ENCODE measurements around the gene ZNF83.
"Not testable (repeated sequence)": the region's sequence is repeated elsewhere in the genome, so short reads cannot be mapped to it uniquely, and the experiment has no call there.

ZNF83 gene

DNA sequence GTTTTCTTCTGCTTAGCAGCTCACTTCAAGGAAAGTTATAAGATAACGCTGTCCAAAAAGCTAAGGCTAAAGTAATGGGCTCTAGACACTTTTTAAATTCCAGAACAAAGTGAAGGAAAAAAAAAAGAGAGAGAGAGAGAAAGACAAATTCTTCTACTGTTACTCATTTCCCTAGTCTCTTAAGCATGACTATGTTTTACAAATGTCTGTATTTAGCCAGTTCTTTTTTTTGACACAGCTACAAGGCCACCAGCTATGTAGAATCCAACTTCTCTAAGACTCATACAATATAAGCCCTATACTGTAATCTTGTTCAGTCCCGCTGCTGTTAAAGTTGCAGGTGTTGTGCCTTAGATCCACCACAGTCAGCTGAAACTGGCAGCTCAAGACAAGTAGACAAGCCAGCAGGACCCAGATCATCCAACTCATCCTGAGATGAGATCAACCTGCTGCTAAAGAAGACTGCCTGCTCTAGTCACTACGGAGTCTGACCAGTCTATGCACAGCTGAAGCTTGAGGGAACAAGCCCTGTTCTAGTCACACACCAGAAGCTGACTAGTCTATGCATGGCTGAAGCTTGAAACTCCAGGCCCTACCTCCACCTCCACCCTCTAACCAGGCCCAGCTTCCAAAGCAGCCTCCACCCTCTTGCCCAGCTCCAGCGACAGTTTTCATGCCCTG, 10.3 kb upstream of the ZNF83 start:
- no peak overlapping the region for H3K9ac ChIP-seq (ENCODE audit: low read depth in 1 of 2, low read length in 2 of 2)
- H3K9me3 ChIP-seq (ENCODE audit: control insufficient read depth in 2 of 2, low read length in 2 of 2) = peaks cover 0 to 5% of the 10 kb centered on the region in 2 donors
- H3K36me3 ChIP-seq (ENCODE audit: control insufficient read depth in 2 of 2, insufficient read depth in 2 of 2, low read length in 2 of 2) = peaks cover 8 to 9% of the 10 kb centered on the region in 2 donors
- H3K4me1 ChIP-seq (ENCODE audit: control insufficient read depth in 2 of 2, insufficient read depth in 2 of 2, low read length in 2 of 2) = no peaks in the 10 kb centered on the region
- no peak overlapping the region for H3K27ac ChIP-seq (ENCODE audit: low read depth in 2 of 2, low read length in 2 of 2)
- H3K27me3 ChIP-seq (ENCODE audit: control insufficient read depth in 2 of 2, insufficient read depth in 2 of 2, low read length in 2 of 2) = no peaks in the 10 kb centered on the region
- no peak overlapping the region for H3K4me3 ChIP-seq (ENCODE audit: low read length in 2 of 2)

- Histone ChIP-seq H3K4me3 (ENCODE audit: low read length in 2 of 2) (no peak overlapping the region), H3K36me3 (ENCODE audit: control insufficient read depth in 2 of 2, insufficient read depth in 2 of 2, low read length in 2 of 2) (peaks cover 3% of the 10 kb centered on the region in 2 donors), H3K27me3 (ENCODE audit: control insufficient read depth in 2 of 2, insufficient read depth in 2 of 2, low read length in 2 of 2) (no peaks in the 10 kb centered on the region), H3K9me3 (ENCODE audit: control insufficient read depth in 2 of 2, low read length in 2 of 2) (peaks cover 0 to 2% of the 10 kb centered on the region in 2 donors), H3K27ac (ENCODE audit: low read depth in 2 of 2, low read length in 2 of 2) (no peak overlapping the region), H3K4me1 (ENCODE audit: control insufficient read depth in 2 of 2, insufficient read depth in 2 of 2, low read length in 2 of 2) (no peaks in the 10 kb centered on the region), H3K9ac (ENCODE audit: low read depth in 1 of 2, low read length in 2 of 2) (no peak overlapping the region)
Measured at GRCh38 chr19:52646571-52647217, 8.5 kb upstream of the ZNF83 start.

- Histone ChIP-seq H3K27ac (ENCODE audit: low read depth in 2 of 2, low read length in 2 of 2) (no peak overlapping the region), H3K9ac (ENCODE audit: low read depth in 1 of 2, low read length in 2 of 2) (no peak overlapping the region), H3K4me3 (ENCODE audit: low read length in 2 of 2) (no peak overlapping the region), H3K4me1 (ENCODE audit: control insufficient read depth in 2 of 2, insufficient read depth in 2 of 2, low read length in 2 of 2) (peaks cover 5 to 6% of the 10 kb centered on the region in 2 donors), H3K36me3 (ENCODE audit: control insufficient read depth in 2 of 2, insufficient read depth in 2 of 2, low read length in 2 of 2) (no peaks in the 10 kb centered on the region), H3K9me3 (ENCODE audit: control insufficient read depth in 2 of 2, low read length in 2 of 2) (no peaks in the 10 kb centered on the region), H3K27me3 (ENCODE audit: control insufficient read depth in 2 of 2, insufficient read depth in 2 of 2, low read length in 2 of 2) (no peaks in the 10 kb centered on the region)
Measured at GRCh38 chr19:52640916-52641315, 2.8 kb upstream of the ZNF83 start.

- H3K4me3 ChIP-seq (ENCODE audit: low read length in 2 of 2) = no peak overlapping the region
- H3K27ac ChIP-seq (ENCODE audit: low read depth in 2 of 2, low read length in 2 of 2) = no peak overlapping the region
- H3K9me3 ChIP-seq (ENCODE audit: control insufficient read depth in 2 of 2, low read length in 2 of 2) = no peaks in the 10 kb centered on the region
- no peaks in the 10 kb centered on the region for H3K27me3 ChIP-seq (ENCODE audit: control insufficient read depth in 2 of 2, insufficient read depth in 2 of 2, low read length in 2 of 2)
- no peaks in the 10 kb centered on the region for H3K36me3 ChIP-seq (ENCODE audit: control insufficient read depth in 2 of 2, insufficient read depth in 2 of 2, low read length in 2 of 2)
- peaks cover 5 to 6% of the 10 kb centered on the region in 2 donors for H3K4me1 ChIP-seq (ENCODE audit: control insufficient read depth in 2 of 2, insufficient read depth in 2 of 2, low read length in 2 of 2)
- no peak overlapping the region for H3K9ac ChIP-seq (ENCODE audit: low read depth in 1 of 2, low read length in 2 of 2)
Measured at GRCh38 chr19:52639996-52640395, 1.8 kb upstream of the ZNF83 start.

GRCh38 chr19:52638601-52639000, 446 bp upstream of the ZNF83 start:
- Histone ChIP-seq H3K9me3 (ENCODE audit: control insufficient read depth in 2 of 2, low read length in 2 of 2) (no peaks in the 10 kb centered on the region), H3K4me1 (ENCODE audit: control insufficient read depth in 2 of 2, insufficient read depth in 2 of 2, low read length in 2 of 2) (peaks cover 5 to 6% of the 10 kb centered on the region in 2 donors), H3K4me3 (ENCODE audit: low read length in 2 of 2) (peak overlapping the region; percentile 11 to 96), H3K27me3 (ENCODE audit: control insufficient read depth in 2 of 2, insufficient read depth in 2 of 2, low read length in 2 of 2) (no peaks in the 10 kb centered on the region), H3K27ac (ENCODE audit: low read depth in 2 of 2, low read length in 2 of 2) (peak overlapping the region in 1 of 2 donors; percentile 56), H3K36me3 (ENCODE audit: control insufficient read depth in 2 of 2, insufficient read depth in 2 of 2, low read length in 2 of 2) (no peaks in the 10 kb centered on the region), H3K9ac (ENCODE audit: low read depth in 1 of 2, low read length in 2 of 2) (peak overlapping the region in 1 of 2 donors; percentile 49)

DNA sequence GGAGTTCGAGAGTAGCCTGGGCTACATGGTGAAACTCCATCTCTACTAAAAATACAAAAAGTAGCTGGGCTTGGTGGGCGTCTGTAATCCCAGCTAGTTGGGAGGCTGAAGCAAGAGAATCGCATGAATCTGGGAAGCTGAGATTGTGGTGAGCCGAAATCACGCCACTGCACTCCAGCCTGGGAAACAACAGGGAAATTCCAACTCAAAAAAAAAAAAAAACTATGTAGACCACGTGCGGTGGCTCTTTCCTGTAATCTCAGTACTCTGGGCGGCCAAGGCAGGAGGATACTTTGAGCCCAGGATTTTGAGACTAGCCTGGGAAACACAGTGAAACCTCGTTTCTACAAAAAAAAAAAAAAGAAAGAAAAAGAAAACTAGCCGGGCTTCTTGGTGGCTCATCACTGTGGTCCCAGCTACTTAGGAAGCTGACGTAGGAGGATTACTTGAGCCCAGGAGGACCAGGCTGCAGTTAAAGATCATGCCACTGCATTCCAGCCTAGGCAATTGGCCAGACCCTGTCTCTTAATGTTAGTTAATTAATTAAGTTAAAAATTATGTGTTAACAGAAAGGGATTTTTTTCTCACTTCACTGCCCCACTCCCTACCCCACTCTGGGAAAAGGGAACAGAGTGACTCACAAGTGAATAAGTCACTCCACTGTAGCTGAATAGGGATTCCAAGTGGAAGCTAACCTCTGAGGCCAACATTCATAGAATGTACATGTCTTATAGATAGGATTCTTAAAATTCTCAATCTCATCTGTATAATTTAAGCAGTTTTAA, 2.2 kb downstream of the ZNF83 start:
- Histone ChIP-seq H3K9me3 (ENCODE audit: control insufficient read depth in 2 of 2, low read length in 2 of 2) (no peaks in the 10 kb centered on the region), H3K4me3 (ENCODE audit: low read length in 2 of 2) (no peak overlapping the region), H3K4me1 (ENCODE audit: control insufficient read depth in 2 of 2, insufficient read depth in 2 of 2, low read length in 2 of 2) (peaks cover 5 to 6% of the 10 kb centered on the region in 2 donors), H3K27ac (ENCODE audit: low read depth in 2 of 2, low read length in 2 of 2) (no peak overlapping the region), H3K27me3 (ENCODE audit: control insufficient read depth in 2 of 2, insufficient read depth in 2 of 2, low read length in 2 of 2) (no peaks in the 10 kb centered on the region), H3K36me3 (ENCODE audit: control insufficient read depth in 2 of 2, insufficient read depth in 2 of 2, low read length in 2 of 2) (peaks cover 2 to 4% of the 10 kb centered on the region in 2 donors), H3K9ac (ENCODE audit: low read depth in 1 of 2, low read length in 2 of 2) (no peak overlapping the region)

- H3K4me1 ChIP-seq (ENCODE audit: control insufficient read depth in 2 of 2, insufficient read depth in 2 of 2, low read length in 2 of 2); H3K27me3 ChIP-seq (ENCODE audit: control insufficient read depth in 2 of 2, insufficient read depth in 2 of 2, low read length in 2 of 2); H3K4me3 ChIP-seq (ENCODE audit: low read length in 2 of 2); H3K27ac ChIP-seq (ENCODE audit: low read depth in 2 of 2, low read length in 2 of 2); H3K9ac ChIP-seq (ENCODE audit: low read depth in 1 of 2, low read length in 2 of 2); H3K9me3 ChIP-seq (ENCODE audit: control insufficient read depth in 2 of 2, low read length in 2 of 2): not testable (repeated sequence)
- peaks cover 32 to 43% of the 10 kb centered on the region in 2 donors for H3K36me3 ChIP-seq (ENCODE audit: control insufficient read depth in 2 of 2, insufficient read depth in 2 of 2, low read length in 2 of 2)
Measured at GRCh38 chr19:52627441-52627840, 10.7 kb downstream of the ZNF83 start.

DNA sequence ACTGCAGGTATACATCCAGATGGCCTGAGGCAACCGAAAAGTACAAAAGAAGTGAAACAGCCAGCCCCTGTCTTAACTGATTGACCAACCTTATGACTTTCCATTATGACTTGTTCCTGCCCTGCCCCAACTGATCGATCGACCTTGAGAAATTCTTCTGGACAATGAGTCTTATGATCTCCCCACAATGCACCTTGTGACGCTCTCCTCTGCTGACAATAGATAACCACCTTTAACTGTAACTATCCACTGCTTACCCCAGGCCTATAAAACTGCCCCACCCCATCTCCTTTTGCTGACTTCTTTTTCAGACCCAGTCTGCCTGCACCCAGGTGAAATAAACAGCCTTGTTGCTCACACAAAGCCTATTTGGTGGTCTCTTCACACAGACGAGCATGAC, 11.2 kb downstream of the ZNF83 start:
- Histone ChIP-seq H3K27ac (ENCODE audit: low read depth in 2 of 2, low read length in 2 of 2) (no peak overlapping the region), H3K4me1 (ENCODE audit: control insufficient read depth in 2 of 2, insufficient read depth in 2 of 2, low read length in 2 of 2) (no peaks in the 10 kb centered on the region), H3K36me3 (ENCODE audit: control insufficient read depth in 2 of 2, insufficient read depth in 2 of 2, low read length in 2 of 2) (peaks cover 37 to 43% of the 10 kb centered on the region in 2 donors), H3K27me3 (ENCODE audit: control insufficient read depth in 2 of 2, insufficient read depth in 2 of 2, low read length in 2 of 2) (no peaks in the 10 kb centered on the region), H3K9me3 (ENCODE audit: control insufficient read depth in 2 of 2, low read length in 2 of 2) (no peaks in the 10 kb centered on the region), H3K4me3 (ENCODE audit: low read length in 2 of 2) (no peak overlapping the region), H3K9ac (ENCODE audit: low read depth in 1 of 2, low read length in 2 of 2) (no peak overlapping the region)

DNA sequence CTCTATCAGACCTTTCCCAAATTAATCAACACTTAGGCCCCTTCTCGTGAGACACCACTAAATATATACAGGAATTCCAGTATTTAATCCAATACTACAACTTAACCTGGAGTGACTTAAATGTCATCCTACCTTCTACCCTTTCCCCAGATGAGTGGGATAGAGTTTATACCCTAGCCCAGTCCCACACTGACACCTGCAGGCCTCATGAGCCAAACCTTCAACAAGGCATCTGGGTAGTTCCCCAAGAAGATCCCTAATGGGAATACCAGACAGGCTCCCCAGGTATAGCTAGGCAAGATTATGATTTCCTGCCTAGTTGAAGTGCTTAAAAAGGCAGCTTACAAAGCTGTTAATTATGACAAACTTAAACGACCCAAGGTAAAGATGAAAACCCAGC, 15.9 kb downstream of the ZNF83 start:
- no peak overlapping the region for H3K4me3 ChIP-seq (ENCODE audit: low read length in 2 of 2)
- peaks cover 53 to 68% of the 10 kb centered on the region in 2 donors for H3K36me3 ChIP-seq (ENCODE audit: control insufficient read depth in 2 of 2, insufficient read depth in 2 of 2, low read length in 2 of 2)
- H3K9ac ChIP-seq (ENCODE audit: low read depth in 1 of 2, low read length in 2 of 2) = no peak overlapping the region
- H3K4me1 ChIP-seq (ENCODE audit: control insufficient read depth in 2 of 2, insufficient read depth in 2 of 2, low read length in 2 of 2) = no peaks in the 10 kb centered on the region
- H3K27ac ChIP-seq (ENCODE audit: low read depth in 2 of 2, low read length in 2 of 2) = no peak overlapping the region
- H3K27me3 ChIP-seq (ENCODE audit: control insufficient read depth in 2 of 2, insufficient read depth in 2 of 2, low read length in 2 of 2) = no peaks in the 10 kb centered on the region
- peaks cover 0 to under 1% of the 10 kb centered on the region in 2 donors for H3K9me3 ChIP-seq (ENCODE audit: control insufficient read depth in 2 of 2, low read length in 2 of 2)

- peaks cover 4 to 7% of the 10 kb centered on the region in 2 donors for H3K9me3 ChIP-seq (ENCODE audit: control insufficient read depth in 2 of 2, low read length in 2 of 2)
- H3K27me3 ChIP-seq (ENCODE audit: control insufficient read depth in 2 of 2, insufficient read depth in 2 of 2, low read length in 2 of 2) = no peaks in the 10 kb centered on the region
- no peak overlapping the region for H3K27ac ChIP-seq (ENCODE audit: low read depth in 2 of 2, low read length in 2 of 2)
- H3K36me3 ChIP-seq (ENCODE audit: control insufficient read depth in 2 of 2, insufficient read depth in 2 of 2, low read length in 2 of 2) = peaks cover 61 to 68% of the 10 kb centered on the region in 2 donors
- no peak overlapping the region for H3K4me3 ChIP-seq (ENCODE audit: low read length in 2 of 2)
- no peaks in the 10 kb centered on the region for H3K4me1 ChIP-seq (ENCODE audit: control insufficient read depth in 2 of 2, insufficient read depth in 2 of 2, low read length in 2 of 2)
- H3K9ac ChIP-seq (ENCODE audit: low read depth in 1 of 2, low read length in 2 of 2) = no peak overlapping the region
Measured at GRCh38 chr19:52621376-52621775, 16.8 kb downstream of the ZNF83 start.
